ENCODE measurements around the gene MADCAM1. TPM values are rescaled to one million over a fixed set of nuclear protein-coding genes. Genes with fewer than 3 reads are reported as not detected.

MADCAM1 gene
- total RNA-seq, 3 donors from 2014 or later (not counting 1 experiment from before 2014, with no cell fraction given) = 0.43 to 0.54 TPM; not detected in 1

DNA sequence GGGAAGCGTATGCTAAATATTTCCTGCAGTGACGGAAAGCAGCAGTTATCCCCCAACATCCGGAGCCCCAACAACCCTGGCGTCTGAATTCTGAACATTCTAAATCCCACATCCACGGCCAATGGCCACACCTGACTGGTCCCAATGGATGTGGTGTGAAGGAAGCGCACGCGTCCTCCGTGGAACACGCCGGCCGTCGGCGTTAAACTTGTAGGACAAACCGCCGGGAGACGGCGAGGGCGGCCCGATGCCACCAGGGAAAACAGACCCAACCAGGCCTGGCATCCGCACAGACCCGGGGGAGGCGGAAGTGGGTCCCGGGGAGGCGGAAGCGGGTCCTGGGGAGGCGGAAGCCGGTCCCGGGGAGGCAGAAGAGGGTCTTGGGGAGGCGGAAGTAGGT is 38.6 kb upstream of the MADCAM1 start:
- Histone ChIP-seq H3K36me3 (ENCODE audit: control insufficient read depth, insufficient read depth, low read length) (no peaks in the 10 kb centered on the region), H3K9me3 (ENCODE audit: control insufficient read depth, insufficient read depth, low read length) (no peaks in the 10 kb centered on the region), H3K27me3 (ENCODE audit: control insufficient read depth, insufficient read depth, low read length) (peaks cover 18% of the 10 kb centered on the region), H3K4me1 (ENCODE audit: control insufficient read depth, insufficient read depth, low read length) (peaks cover 11% of the 10 kb centered on the region), H3K4me3 (ENCODE audit: low read length) (no peak overlapping the region), H3K27ac (ENCODE audit: low read length) (no peak overlapping the region)
- no peak for DNase-seq
- TF ChIP-seq, protein P1, sequence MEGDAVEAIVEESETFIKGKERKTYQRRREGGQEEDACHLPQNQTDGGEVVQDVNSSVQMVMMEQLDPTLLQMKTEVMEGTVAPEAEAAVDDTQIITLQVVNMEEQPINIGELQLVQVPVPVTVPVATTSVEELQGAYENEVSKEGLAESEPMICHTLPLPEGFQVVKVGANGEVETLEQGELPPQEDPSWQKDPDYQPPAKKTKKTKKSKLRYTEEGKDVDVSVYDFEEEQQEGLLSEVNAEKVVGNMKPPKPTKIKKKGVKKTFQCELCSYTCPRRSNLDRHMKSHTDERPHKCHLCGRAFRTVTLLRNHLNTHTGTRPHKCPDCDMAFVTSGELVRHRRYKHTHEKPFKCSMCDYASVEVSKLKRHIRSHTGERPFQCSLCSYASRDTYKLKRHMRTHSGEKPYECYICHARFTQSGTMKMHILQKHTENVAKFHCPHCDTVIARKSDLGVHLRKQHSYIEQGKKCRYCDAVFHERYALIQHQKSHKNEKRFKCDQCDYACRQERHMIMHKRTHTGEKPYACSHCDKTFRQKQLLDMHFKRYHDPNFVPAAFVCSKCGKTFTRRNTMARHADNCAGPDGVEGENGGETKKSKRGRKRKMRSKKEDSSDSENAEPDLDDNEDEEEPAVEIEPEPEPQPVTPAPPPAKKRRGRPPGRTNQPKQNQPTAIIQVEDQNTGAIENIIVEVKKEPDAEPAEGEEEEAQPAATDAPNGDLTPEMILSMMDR (IDR thresholded peaks at IDR 0.05) = no peak
- ATAC-seq = no peak
- Mint-ChIP-seq H3K36me3 (no peaks in the 10 kb centered on the region), H3K27me3 (ENCODE audit: low read depth in 2 of 2) (peaks cover 0 to 17% of the 10 kb centered on the region in 2 donors), H3K4me3 (no peak overlapping the region), H3K27ac (no peak overlapping the region), H3K9me3 (no peaks in the 10 kb centered on the region), H3K4me1 (no peaks in the 10 kb centered on the region)
- intact Hi-C loops (cut with micrococcal nuclease) = no loop called here
- 97% methylated on average over 30 of the region's 30 CpGs for WGBS (ENCODE audit: insufficient coverage)

DNA sequence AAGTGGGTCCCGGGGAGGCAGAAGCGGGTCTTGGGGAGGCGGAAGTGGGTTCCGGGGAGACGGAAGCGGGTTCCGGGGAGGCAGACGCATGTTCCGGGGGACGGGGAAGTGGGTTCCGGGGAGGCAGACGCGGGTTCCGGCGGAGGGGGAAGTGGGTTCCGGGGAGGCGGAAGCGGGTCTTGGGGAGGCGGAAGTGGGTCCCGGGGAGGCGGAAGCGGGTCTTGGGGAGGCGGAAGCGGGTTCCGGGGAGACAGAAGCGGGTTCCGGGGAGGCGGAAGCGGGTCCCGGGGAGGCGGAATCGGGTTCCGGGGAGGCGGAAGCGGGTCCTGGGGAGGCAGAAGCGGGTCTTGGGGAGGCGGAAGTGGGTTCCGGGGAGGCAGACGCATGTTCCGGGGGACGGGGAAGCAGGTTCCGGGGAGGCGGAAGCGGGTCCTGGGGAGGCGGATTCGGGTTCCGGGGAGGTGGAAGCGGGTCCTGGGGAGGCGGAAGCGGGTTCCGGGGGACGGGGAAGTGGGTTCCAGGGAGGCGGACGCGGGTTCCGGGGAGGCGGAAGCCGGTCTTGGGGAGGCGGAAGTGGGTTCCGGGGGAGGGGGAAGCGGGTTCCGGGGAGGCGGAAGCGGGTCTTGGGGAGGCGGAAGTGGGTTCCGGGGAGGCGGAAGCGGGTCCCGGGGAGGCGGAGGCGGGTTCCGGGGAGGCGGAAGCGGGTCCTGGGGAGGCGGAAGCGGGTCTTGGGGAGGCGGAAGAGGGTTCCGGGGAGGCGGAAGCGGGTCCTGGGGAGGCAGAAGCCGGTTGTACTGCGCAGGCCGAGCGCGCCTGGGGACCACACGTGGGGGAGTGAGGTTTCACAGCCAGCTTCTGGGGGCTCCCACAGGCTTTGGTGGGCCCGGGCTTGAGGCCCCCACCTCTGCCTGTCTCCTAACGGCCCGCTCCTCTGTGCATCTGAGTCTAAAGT is 37.9 kb upstream of the MADCAM1 start:
- H3K4me1 Mint-ChIP-seq = no peaks in the 10 kb centered on the region
- no peak for ATAC-seq
- no peak for DNase-seq

DNA sequence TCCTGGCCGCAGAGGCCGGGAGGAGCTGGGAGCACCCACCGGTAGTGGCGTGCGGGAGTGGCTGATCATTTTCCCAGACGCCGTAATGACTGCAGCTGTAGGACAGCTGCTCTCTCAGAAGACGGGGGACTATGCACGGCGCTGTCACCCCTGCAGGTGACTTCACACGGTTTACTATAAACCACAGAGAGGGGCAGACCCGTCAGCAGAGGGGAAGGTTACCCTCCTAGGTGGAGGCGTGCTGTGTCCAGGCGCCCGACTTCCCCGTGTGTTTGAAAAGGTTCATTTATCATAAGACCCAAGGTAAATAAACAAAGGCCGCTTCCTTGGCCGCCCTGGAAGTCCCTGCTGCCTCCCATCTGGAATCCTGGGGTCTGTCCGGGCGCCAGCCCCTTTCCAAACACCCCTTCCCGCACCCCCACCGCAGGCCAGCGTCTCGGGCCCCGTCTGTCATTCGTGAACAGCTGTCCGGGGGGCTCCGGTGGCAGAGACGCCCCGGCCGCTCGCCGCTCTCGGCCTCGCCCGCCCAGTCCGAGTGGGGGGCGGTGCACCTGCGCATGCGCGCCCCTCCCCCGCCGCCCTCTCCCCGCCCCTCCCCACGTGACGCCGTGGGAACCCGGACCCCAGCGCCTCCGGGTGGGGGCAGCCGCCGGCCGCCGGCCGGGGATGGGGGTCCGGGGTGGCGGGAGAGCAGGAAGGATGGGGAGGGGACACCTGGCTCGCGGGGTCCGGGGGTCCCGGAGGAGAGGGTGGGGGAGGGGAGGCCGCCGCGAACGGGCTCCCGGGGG is 36.4 kb upstream of the MADCAM1 start:
- peaks cover 0 to 20% of the 10 kb centered on the region in 2 donors for H3K27me3 Mint-ChIP-seq (ENCODE audit: low read depth in 2 of 2)
- H3K4me3 Mint-ChIP-seq = peak overlapping the region; percentile 67
- Histone ChIP-seq H3K27ac (ENCODE audit: low read length) (no peak overlapping the region), H3K4me3 (ENCODE audit: low read length) (no peak overlapping the region), H3K27me3 (ENCODE audit: control insufficient read depth, insufficient read depth, low read length) (peaks cover 21% of the 10 kb centered on the region), H3K4me1 (ENCODE audit: control insufficient read depth, insufficient read depth, low read length) (peaks cover 11% of the 10 kb centered on the region), H3K9me3 (ENCODE audit: control insufficient read depth, insufficient read depth, low read length) (no peaks in the 10 kb centered on the region), H3K36me3 (ENCODE audit: control insufficient read depth, insufficient read depth, low read length) (no peaks in the 10 kb centered on the region)
- H3K27ac Mint-ChIP-seq = no peak overlapping the region
- H3K36me3 Mint-ChIP-seq = no peaks in the 10 kb centered on the region
- peaks cover 0 to 3% of the 10 kb centered on the region in 2 donors for H3K9me3 Mint-ChIP-seq
- intact Hi-C loops (cut with micrococcal nuclease) = no loop called here
- DNase-seq (peak in 1 of 2 donors; percentile 22), ATAC-seq (peak in 2 of 3 donors; percentile 46 to 52)
- WGBS (ENCODE audit: insufficient coverage) = 10% methylated on average over 64 of the region's 66 CpGs
- H3K4me1 Mint-ChIP-seq = no peaks in the 10 kb centered on the region
- TF ChIP-seq, protein P1 (IDR thresholded peaks at IDR 0.05) = no peak

More for the DNA sequence above, 37.9 kb upstream of the MADCAM1 start:
- no peak overlapping the region for H3K27ac ChIP-seq (ENCODE audit: low read length)
- H3K27me3 ChIP-seq (ENCODE audit: control insufficient read depth, insufficient read depth, low read length) = peaks cover 20% of the 10 kb centered on the region
- Mint-ChIP-seq H3K27ac (no peak overlapping the region), H3K9me3 (no peaks in the 10 kb centered on the region), H3K4me3 (no peak overlapping the region), H3K27me3 (ENCODE audit: low read depth in 2 of 2) (peaks cover 0 to 20% of the 10 kb centered on the region in 2 donors), H3K36me3 (no peaks in the 10 kb centered on the region)
- H3K4me3 ChIP-seq (ENCODE audit: low read length) = no peak overlapping the region
- intact Hi-C loops (cut with micrococcal nuclease) = no loop called here
- TF ChIP-seq, protein P1 (IDR thresholded peaks at IDR 0.05) = no peak
- no peaks in the 10 kb centered on the region for H3K9me3 ChIP-seq (ENCODE audit: control insufficient read depth, insufficient read depth, low read length)
- 95% methylated on average over 89 of the region's 89 CpGs for WGBS (ENCODE audit: insufficient coverage)
- H3K4me1 ChIP-seq (ENCODE audit: control insufficient read depth, insufficient read depth, low read length) = peaks cover 11% of the 10 kb centered on the region
- no peaks in the 10 kb centered on the region for H3K36me3 ChIP-seq (ENCODE audit: control insufficient read depth, insufficient read depth, low read length)

All from natural killer cell (primary cell).